Activated CD4-positive, alpha-beta T cell treated with anti-CD3 and anti-CD28 coated beads, Interleukin-2, amount 50 U/mL, for 1 hour (primary cell): ENCODE data around the gene CSNK1G3.

Source experiments
- DNase-seq: peaks from one replicate; pipeline ENCODE4 v3.0.0-alpha.2; 2020

CSNK1G3 gene

GRCh38 chr5:123651234-123651633 is 139.3 kb downstream of the CSNK1G3 start:
- DNase-seq, result no peak

GRCh38 chr5:123659011-123659410 is 147.0 kb downstream of the CSNK1G3 start:
- DNase-seq, result no peak

GRCh38 chr5:123659495-123659894 is 147.5 kb downstream of the CSNK1G3 start:
- no peak for DNase-seq

- no peak for DNase-seq
These were observed 153.0 kb downstream of the CSNK1G3 start for GRCh38 chr5:123664961-123665360.

GRCh38 chr5:123665822-123666371 is 153.9 kb downstream of the CSNK1G3 start:
- no peak for DNase-seq
